HG03520 (cell line): ENCODE results near the gene ARID1A.

Experiments used
- ATAC-seq: cut with Tn5 transposase; IDR thresholded peaks from one replicate; pipeline ENCODE4 v1.9.1; 2021; ENCODE audit warnings: mild to moderate bottlenecking, moderate library complexity; ENCODE audit not compliant: unreplicated experiment

The ARID1A gene

DNA sequence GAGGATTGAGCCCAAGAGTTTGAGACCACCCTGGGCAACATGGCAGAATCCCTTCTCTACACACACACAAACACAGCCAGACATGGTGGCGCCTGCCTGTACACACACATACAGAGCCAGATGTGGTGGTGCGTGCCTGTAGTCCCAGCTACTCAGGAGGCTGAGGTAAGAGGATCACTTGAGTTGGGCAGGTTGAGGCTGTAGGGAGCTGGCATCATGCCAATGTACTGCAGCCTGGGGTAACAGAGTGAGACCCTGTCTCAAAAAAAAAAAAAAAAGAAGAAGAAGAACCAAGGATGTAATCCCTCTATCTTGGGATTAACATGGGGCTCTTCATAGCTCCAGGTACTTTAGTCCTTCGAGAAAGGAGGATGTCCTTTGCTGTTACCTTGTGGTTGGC, 62.5 kb downstream of the ARID1A start:
- no peak for ATAC-seq

DNA sequence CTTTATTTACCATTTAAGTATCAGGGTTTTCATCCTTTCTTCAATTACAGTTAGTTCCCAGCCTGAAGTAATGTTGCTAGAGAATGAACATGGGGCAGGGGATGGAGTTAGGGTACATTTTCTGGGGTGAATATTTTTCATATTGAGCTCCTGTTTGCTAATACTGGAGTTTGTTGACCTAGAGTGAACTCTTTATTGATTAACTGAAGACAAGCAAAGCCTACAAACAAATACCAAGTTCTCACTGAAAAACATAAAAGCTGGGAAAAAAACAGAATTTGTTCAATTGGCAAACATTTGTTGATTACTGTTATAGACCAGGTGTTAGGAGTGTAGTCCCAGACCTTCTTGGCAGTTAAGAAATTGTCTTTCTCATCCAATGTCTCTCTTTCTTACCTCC, 63.7 kb downstream of the ARID1A start:
- ATAC-seq, result no peak

DNA sequence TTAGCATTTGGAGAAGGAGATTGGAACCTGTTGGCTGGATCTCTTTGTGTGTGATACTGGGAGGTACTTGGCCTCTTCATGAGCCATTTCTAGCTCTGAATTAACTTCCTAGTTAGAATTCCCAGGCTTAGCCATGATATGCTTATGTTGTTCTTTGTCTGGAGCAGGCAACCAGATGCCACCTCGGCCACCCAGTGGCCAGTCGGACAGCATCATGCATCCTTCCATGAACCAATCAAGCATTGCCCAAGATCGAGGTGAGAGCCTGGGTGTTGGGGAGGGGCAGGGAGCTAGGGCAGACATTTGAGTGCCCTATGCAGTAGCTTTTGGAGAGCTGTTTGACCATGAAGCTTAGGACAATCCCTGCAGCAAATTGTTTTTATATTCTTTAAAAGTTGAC, 65.4 kb downstream of the ARID1A start:
- ATAC-seq, result no peak

DNA sequence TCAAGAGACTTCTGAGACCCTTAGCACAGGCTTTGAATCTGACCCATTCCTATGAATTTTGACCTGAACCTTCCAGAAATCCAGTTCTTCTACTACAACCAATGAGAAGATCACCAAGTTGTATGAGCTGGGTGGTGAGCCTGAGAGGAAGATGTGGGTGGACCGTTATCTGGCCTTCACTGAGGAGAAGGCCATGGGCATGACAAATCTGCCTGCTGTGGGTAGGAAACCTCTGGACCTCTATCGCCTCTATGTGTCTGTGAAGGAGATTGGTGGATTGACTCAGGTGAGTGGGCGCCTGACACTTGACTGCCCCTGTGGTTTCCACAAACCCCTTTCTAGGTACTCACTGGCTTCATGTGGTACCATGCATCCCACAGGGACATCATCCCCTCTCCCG, 71.9 kb downstream of the ARID1A start:
- ATAC-seq, result no peak

DNA sequence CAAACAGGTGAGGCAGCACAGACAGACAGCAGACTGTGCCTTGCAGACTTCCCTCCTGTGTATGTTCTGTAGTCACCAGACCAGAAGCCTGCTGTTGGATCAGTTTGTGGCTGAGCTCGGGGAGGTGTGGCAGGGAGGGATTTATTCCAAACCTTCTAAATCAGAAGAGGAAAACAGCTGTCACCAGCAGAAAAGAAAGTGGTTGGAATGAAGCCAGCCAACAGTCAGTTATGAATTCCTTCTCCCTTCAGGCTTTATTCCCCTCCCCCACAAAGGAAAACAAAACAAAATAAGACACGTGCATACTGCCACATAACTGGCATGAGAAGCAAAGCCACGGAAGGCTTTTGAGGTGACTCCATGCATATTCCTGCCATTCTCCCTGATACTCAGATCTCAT, 72.9 kb downstream of the ARID1A start:
- ATAC-seq, result no peak

DNA sequence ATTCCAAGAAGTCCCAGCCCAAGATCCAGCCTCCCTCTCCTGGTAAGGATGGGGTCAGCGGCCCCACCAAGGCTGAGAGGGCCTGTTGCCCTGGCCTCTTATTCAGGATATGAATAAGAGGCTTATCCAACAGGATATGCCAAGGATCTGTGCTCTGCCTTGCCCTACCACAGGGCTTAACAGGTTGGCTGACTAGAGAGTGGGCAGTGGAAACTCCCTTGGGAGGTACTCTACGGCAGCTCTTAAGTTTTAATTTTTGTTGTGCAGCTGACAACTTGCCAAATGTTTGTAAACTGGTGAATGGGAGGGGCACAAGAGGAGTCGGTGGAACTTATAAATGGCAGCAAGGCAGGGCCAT, 75.4 kb downstream of the ARID1A start:
- no peak for ATAC-seq

DNA sequence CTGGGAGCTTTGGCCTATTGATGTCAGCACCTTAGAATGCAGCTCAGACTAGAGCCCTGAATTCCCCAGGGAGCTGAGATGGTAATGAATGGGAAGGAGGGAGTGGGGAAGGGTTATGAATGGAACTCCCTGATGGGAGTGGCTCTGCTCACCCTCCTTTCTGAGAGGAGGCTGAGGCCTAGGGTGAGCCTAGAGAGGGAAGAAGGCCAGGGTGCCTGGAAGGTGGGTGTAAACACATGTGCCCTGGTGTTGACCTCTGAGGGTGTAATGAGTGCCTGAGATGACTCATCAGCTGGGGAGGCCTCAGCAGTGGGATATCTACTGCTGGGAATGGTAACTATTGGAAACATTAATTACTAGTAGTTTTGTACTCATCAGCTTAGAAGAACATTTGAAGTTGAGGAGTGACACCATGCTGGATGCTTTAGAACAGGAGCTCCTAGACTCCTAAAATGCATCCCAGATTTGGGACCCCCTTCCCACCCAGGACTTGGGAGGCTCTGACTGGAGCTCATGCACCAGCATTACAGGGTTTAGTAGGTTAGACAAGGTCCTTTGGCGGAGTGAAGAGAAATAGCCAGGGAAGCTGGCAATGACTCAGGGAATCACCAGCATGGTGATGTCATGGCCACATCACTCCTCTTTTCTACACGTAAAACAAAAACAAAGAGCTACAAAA, 76.0 kb downstream of the ARID1A start:
- no peak for ATAC-seq

DNA sequence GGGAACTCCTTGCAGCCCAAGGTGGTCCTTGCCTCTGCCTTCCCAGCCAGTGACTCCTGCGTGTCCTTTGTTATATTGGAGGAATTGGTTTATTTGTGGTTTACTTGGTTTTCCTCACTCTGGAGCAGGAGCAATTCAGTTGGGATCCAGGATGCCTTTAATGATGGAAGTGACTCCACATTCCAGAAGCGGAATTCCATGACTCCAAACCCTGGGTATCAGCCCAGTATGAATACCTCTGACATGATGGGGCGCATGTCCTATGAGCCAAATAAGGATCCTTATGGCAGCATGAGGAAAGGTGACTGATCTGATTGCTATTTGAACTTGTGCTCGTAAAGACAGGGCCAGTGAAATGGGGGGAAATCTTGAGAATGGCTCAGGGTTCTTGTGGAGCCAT, 76.9 kb downstream of the ARID1A start:
- ATAC-seq, result no peak

DNA sequence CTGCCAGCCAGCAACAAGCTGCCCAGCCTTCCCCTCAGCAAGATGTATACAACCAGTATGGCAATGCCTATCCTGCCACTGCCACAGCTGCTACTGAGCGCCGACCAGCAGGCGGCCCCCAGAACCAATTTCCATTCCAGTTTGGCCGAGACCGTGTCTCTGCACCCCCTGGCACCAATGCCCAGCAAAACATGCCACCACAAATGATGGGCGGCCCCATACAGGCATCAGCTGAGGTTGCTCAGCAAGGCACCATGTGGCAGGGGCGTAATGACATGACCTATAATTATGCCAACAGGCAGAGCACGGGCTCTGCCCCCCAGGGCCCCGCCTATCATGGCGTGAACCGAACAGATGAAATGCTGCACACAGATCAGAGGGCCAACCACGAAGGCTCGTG, 78.6 kb downstream of the ARID1A start:
- no peak for ATAC-seq

DNA sequence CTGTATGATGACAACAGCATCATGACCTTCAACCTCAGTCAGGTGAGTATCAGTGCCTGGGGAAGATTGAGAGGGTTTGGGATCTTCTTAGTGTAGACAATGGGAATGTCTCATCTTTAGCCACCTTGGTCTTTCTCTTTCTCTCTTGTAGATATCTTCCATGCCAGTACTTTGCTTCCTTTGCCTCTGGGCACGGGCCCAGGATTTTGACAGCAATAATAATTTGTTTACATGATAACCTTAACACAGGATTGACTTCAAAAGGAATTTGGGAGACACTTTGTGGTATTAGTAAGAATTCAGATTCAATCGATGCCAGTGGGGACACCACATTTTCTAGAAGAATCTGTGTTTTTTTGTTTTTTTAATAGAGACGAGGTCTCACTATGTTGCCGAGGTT, 79.9 kb downstream of the ARID1A start:
- no peak for ATAC-seq

DNA sequence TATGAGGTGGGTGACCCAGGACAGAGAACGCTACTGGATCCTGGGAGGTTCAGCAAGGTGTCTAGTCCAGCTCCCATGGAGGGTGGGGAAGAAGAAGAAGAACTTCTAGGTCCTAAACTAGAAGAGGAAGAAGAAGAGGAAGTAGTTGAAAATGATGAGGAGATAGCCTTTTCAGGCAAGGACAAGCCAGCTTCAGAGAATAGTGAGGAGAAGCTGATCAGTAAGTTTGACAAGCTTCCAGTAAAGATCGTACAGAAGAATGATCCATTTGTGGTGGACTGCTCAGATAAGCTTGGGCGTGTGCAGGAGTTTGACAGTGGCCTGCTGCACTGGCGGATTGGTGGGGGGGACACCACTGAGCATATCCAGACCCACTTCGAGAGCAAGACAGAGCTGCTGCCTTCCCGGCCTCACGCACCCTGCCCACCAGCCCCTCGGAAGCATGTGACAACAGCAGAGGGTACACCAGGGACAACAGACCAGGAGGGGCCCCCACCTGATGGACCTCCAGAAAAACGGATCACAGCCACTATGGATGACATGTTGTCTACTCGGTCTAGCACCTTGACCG, 83.4 kb downstream of the ARID1A start:
- ATAC-seq, result no peak

DNA sequence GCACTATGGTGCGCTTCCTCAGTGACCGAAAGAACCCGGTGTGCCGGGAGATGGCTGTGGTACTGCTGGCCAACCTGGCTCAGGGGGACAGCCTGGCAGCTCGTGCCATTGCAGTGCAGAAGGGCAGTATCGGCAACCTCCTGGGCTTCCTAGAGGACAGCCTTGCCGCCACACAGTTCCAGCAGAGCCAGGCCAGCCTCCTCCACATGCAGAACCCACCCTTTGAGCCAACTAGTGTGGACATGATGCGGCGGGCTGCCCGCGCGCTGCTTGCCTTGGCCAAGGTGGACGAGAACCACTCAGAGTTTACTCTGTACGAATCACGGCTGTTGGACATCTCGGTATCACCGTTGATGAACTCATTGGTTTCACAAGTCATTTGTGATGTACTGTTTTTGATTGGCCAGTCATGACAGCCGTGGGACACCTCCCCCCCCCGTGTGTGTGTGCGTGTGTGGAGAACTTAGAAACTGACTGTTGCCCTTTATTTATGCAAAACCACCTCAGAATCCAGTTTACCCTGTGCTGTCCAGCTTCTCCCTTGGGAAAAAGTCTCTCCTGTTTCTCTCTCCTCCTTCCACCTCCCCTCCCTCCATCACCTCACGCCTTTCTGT, 84.6 kb downstream of the ARID1A start:
- no peak for ATAC-seq

DNA sequence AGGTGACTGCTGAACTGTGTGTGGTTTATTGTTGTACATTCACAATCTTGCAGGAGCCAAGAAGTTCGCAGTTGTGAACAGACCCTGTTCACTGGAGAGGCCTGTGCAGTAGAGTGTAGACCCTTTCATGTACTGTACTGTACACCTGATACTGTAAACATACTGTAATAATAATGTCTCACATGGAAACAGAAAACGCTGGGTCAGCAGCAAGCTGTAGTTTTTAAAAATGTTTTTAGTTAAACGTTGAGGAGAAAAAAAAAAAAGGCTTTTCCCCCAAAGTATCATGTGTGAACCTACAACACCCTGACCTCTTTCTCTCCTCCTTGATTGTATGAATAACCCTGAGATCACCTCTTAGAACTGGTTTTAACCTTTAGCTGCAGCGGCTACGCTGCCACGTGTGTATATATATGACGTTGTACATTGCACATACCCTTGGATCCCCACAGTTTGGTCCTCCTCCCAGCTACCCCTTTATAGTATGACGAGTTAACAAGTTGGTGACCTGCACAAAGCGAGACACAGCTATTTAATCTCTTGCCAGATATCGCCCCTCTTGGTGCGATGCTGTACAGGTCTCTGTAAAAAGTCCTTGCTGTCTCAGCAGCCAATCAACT, 85.5 kb downstream of the ARID1A start:
- no peak for ATAC-seq

DNA sequence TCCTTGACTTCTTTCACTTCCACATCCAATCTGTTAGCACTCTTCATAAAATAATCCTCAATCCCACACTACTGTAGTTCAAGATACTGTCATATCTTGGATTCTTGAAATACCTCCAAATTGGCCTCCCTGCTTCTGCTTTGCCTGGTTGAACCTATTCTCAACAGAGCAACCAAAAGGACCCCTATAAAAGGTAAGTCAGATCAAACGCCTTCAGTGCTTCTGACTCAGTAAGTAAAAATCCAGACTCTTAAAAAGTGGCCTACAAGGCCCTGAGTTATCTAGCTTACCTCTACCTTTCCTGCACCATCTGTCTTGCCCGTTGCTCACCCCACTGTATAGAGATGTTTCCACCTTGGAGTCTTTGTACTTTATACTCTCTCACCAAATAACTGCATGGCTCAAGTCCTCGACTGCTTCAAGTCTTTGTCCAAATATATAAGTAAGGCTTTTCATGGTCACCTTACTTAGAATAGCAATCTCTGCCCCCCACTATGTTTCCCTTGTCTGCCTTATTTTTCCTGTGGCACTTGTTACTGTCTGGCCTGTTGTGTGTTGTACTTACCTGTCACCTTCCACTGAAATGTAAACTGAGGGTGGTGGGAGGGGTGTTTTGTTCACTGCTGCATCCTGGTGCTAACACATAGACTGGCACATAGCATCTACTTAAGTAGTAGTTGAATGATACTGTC, 86.9 kb downstream of the ARID1A start:
- ATAC-seq, result no peak

DNA sequence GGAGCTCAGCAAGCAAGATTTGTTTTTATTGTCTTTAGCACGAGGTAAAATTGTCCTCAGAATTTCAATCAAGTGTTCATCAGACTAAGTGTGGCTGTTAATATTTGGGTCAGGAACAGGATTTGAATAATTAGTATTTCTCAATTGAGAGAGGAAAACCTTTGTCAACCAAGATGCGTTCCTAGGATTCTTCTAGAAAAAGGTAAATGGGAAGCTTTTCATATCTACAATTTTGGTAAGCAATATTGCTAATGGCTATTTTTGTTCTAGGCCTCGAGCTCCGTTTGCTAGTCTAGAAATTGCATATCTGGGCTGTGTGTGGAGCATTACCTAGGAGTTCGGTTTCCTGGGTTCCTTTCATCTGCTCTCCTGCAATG, 87.8 kb downstream of the ARID1A start:
- no peak for ATAC-seq

DNA sequence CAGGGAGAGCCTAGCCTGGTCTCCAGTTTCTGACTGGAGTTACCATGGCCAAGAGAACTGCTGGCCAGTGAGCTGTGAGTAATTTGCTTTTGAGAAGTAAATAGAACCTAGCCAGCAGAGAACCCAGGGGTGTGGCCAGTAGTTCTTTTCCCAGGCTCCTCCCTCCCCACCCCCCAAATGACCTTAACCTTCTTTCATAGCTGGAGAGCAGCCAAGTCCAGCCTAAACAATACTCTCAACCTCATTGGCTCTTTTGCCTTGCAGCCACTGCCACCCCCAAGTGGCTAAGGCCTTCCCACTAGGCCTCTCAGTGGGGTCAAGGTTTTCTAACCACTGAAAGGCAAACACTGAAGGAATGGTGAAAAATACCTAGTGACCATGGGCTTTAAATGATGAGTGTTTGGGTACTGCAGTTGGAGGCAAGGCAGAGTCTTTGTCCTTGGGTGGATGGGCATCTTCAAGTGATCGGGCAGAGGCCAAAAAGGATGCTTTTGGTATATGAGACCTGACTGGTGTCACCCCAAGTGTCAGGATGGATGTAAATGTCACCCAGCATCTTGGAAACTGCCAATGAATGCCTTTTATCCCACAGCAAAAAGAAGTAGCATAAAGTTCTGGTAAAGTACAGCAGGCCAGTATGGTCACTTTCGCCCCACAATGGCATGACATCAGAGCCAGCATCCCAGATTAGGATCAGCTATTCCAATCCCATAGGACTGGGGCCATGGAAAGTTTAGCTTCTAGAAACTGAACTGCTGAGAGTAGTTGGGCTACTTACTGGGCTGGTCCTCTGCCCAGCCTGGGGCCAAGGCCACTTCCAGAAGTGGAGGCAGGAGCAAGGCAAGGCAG, 88.4 kb downstream of the ARID1A start:
- no peak for ATAC-seq

DNA sequence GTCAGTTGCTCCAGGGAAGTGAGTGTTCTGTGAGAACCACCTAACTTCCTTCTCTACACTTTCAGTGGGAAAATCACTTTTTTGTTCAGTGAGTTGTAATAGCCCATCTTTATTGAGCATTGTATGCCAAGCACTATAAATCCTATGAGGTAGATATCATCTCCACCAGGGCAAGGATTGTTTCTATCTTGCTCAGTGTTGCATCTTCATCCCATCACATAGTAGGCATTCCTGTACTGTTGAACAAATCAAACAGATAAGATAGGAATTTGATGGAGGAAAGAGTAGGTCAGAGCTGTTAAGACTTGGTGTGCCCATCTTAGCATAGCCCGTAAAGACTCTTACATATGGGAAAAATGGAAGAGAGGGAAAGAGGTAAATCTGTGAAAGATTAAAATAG, 89.1 kb downstream of the ARID1A start:
- ATAC-seq, result no peak

DNA sequence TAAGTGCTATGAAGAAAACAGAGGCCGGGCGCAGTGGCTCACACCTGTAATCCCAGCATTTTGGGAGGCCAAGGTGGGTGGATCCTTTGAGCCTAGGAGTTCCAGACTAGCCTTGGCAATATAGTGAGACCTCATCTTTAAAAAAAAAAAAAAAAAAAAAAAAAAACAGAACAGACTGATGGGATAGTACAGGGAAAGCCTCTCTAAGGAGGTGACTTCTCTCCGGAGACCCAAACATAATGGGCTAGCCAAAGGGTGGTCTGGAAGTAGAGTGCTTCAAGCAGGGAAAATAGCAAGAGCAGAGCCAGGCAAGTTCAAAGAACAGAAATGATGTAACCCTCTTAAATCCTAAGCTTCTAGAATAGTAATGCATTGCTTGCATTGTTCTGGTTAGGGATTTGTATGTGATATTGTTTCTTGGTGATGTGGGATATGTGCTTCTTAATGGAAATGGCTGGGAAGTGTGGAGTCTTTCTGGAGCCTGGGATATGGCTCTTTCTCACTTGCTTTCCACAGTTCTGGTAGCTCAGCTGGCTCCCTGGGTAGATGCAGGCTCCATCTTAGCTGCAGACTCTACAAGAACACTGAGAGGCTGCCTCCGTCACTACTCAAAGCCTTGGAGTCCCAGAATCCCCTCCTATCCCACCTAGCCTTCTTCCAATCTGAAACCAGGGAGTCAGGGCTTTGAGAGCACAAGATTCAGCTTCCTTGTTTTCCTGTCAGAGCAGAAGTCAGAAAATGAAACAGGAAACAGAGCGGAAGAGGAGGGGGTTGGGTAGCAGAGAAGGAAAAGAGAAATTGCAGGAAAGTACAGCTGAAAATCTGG, 90.0 kb downstream of the ARID1A start:
- ATAC-seq, result no peak

DNA sequence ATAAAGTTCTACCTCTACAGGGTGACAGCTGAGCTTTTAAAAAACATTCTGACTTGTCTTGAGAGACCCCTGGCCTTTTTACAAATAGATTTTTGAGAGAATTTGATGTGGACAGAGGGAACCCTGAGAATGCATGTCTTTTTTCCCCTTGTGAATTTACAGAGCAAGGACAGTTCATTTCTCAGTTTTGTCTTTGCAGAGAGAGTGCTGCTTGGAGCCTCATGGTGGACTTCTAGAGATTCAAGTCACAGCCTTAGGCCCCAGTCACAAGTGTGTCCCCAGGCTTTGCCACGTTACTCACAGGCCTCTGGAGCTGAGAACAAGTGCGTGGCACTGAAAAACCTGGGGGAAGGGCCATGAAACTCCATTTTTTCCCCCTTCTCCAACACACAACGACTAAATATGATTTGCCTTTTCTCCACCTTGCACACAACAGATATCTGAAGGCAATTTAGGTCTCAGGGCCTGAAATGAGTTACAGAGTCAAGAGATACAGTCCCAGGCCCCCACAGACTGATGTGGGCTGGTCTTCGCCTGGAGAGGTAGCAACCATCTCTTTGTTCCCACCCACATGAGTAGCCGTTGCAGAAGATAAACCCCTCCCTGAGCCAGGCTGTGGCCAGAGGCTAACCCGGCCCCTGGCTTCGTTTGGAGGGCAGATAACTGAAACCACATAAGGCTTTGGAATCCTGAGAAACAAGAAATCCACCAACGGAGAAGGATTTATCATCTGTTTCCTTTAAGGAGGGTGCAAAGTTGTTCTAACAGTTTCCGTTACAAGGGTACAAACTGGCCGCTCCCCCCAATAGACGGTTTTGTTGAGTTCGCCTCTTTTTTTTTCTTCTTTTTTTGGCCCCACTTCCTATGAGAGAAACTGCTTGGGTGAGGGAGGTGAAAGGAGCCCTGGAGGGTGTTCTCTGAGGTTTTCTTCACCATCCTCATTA, 90.9 kb downstream of the ARID1A start:
- ATAC-seq, result no peak
